NT2/D1 (cell line): ENCODE data around the gene RPTOR.

Experiments used
- YY1 ChIP-seq: IDR thresholded peaks from 2 replicates; pipeline ENCODE4 v1.6.1; 2011; ENCODE audit not compliant: insufficient read length, insufficient read depth
- ZNF274 ChIP-seq: IDR thresholded peaks from 2 replicates; pipeline ENCODE4 v1.6.1; 2011; ENCODE audit warnings: mild to moderate bottlenecking, low read depth, low read length

DNA sequence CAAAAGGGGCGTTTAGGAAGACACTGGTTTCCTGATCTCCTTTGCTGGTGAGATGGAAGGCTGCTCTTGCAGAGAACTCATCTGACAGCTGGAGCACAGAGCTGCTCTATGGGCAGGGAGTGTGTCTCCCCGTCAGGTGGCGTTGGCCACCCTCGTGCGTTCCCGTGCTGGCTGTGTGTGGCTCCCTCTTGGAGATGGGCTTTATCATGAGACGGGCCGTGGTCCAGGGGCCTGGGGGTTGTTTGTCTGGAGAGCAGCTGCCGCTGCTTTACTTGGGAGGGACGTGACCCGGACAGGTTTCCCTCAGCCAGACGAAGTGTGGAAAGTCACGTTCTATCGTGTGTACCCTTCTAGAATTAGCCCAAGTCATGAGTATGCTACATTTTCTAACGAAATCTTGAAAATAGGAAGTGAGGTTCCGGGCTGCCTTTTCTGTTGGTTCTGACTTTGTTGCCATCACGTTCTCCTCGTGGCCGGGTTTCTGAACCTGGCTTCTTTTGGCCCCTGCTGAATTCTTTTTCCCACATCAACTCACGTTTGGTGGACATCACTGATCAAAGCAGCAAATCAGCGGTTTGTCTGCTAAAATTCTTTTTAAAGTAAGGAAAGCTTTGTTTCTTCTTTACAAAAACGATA lies 341.4 kb downstream of the RPTOR start:
- TF ChIP-seq YY1, result no peak
- no peak for TF ChIP-seq ZNF274
